PC-9 (cell line): ENCODE measurements around the gene DHRS4.

Experiments used
- CTCF ChIP-seq: fragments of 200-600 bp; sonication (generic); conservative IDR thresholded peaks from 2 replicates; pipeline ENCODE4 v1.6.1; 2017; ENCODE audit warnings: mixed run types, antibody characterized with exemption, mild to moderate bottlenecking, moderate library complexity
- EZH2 ChIP-seq: fragments of 200-600 bp; sonication (generic); IDR thresholded peaks from 2 replicates; pipeline ENCODE4 v1.8.0; 2017; ENCODE audit warnings: antibody characterized with exemption, low read depth

- TF ChIP-seq EZH2 (no peak), CTCF (no peak)
These were observed 11.0 kb upstream of the DHRS4 start for GRCh38 chr14:23942587-23942986.
